ENCODE measurements around the gene CCDC171.

DNA sequence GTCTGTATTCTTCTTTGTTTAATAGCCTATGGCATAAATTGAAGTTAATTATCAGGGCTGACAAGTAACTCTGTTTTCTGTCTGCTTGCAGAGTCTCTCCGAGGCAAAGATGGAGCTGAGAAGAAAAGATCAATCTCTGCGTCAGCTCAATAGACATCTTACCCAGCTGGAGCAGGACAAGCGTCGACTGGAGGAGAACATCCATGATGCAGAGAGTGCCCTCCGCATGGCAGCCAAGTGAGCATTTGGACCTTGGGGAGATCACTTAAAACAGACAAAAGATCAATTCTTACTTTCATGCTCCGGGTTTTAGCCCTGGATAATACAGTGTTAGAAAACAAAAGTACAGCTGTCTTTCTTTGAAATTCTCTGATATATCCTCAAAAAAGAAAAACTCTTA lies 293.8 kb downstream of the CCDC171 start:
- TF ChIP-seq POLR2A (IDR thresholded peaks at IDR 0.05) (no peak), CTCF (IDR thresholded peaks at IDR 0.05) (no peak)
